AML-193 (cell line): Measurements from ENCODE around the gene YKT6.

Experiments
- DNase-seq, 2 experiments: peaks; one replicate each; lab custom pipeline; 2025; lab: John Stamatoyannopoulos, UW

The YKT6 gene

GRCh38 chr7:44258865-44259546 lies 58.2 kb downstream of the YKT6 start:
- DNase-seq = no peak

GRCh38 chr7:44259547-44260457 lies 59.0 kb downstream of the YKT6 start:
- DNase-seq = no peak

GRCh38 chr7:44261240-44261639 lies 60.5 kb downstream of the YKT6 start:
- no peak for DNase-seq

- DNase-seq = no peak
Observed at GRCh38 chr7:44262031-44262430, 61.3 kb downstream of the YKT6 start.

GRCh38 chr7:44263326-44264082 lies 62.7 kb downstream of the YKT6 start:
- DNase-seq = no peak
